HG02981 (cell line): ENCODE data around the gene C17orf114.

Experiments used
- ATAC-seq: cut with Tn5 transposase; IDR thresholded peaks from one replicate; pipeline ENCODE4 v1.9.1; 2021; ENCODE audit warnings: mild to moderate bottlenecking, moderate library complexity; ENCODE audit not compliant: unreplicated experiment

Gene C17orf114

DNA sequence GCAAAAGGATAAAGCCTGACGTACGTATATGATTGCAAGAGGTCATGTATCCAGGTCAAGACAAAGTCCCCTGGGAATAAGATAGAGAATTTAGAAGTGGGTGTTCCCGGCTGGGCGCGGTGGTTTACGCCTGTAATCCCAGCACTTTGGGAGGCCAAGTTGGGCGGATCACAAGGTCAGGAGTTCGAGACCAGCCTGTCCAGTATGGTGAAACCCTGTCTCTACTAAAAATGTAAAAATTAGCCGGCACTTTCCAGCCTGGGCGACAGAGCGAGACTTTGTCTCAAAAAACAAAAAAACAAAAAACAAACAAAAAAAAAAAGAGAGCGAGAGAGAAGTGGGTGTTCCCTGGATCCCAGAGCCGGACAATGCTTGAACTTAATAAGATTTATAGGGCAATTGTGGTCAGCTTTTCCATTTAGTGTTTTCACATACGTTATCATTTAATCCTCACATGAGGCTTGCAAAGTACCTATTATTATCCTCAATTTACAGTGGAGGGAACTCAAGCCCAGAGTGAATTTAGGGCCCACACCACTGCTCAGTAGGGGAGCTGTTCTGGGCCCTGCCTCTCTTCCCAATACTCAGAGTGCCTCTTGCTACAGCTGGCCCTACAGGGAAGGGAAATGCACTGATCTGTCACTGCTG lies 13.8 kb downstream of the C17orf114 start:
- no peak for ATAC-seq

DNA sequence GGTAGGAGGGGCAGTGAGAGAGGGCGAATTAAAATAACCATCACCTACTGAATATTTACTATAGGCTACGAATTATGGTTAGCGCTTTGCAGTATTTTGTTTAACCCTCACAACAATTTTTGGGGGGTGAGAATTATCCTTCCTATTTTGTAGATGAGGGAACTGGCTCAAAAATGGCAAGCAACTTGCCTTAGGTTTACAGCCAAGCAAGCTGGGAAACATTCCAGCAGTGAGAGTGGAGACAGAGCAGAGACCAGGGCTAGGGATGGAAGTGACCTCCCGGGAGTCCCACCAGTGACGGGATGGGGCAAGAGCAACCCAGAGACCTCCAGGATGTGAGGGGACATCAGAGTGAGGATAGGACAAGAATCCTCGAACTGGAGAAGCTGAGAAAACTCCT lies 15.6 kb downstream of the C17orf114 start:
- ATAC-seq = no peak

DNA sequence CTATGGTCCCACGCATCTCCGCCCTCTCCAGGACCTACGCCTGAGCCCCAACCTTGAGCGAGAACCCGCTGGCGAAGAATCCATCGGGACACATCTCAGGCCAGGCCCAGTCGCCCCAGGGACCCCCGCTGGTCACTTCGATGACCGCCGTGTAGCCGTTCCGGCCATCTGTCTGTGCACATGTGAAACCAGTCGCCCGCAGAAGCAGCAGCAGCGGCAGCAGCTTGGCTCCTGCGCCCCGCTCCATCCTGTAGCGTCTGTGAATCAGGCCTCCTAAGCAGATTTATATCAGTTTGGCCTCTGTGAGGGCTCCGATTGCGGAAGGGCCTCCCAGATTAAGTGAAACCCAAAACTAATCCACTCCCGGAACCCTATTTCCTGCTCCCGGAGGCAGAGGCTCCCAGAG lies 16.0 kb downstream of the C17orf114 start, which contains the start of gene VMO1:
VMO1 (minus strand) TSS at position 259 of the 406 bp plus-strand sequence; CDS start at position 247, 12 bp downstream.
- no peak for ATAC-seq

DNA sequence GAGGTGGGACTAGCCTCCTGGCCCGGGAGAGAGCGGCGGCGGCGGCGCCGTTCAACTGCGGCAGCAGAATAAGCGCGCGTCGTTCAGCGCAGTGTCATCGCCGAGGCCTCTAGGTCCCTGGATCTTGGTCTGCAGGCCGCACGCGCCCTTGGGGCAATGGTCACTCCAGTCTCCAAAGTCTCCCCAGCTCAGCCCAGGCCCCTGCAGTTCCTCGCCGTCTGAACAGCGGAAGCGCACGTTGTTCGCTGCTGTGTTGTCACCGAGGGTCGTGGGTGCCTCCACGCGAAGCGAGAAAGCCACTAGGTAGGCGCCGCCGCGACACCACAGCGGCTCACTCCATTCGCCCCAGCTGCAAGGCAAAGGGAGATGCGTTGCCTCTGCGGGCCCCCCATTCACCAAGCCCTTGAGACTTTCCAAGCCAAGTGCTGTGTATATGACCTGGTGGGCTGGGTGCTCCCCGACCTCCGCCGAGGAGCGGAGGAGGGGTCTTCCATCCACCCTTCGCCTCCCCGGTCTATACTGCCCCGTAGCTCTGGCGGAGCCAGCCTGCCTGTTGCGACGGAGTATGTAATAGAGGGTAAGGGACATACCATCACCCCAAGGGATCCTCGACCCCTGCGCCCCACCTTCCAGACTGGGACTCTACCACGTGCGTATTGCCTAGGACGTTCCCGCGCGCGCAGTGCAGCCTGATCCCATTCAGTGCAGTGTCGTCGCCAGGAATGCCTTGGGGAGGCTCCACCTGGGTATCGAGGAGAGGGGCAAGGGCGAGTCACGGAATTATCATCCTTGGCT lies 16.6 kb downstream of the C17orf114 start:
- ATAC-seq = no peak

DNA sequence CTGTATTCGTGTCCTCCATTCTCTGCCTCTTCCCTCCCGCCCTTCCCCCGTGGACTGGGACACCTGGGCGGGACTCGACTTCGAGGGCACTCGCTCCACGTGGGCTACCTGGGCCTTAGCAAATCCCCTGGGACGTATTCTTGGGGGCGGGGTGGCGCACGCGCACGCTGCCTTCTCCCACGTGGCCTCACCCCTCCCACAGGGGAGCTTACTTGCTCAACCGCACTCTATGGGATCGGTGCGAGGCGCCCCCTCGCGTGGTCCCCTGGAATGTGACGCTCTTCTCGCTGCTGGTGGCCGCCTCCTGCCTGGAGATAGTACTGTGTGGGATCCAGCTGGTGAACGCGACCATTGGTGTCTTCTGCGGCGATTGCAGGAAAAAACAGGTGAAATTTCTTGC lies 19.5 kb downstream of the C17orf114 start:
- no peak for ATAC-seq

DNA sequence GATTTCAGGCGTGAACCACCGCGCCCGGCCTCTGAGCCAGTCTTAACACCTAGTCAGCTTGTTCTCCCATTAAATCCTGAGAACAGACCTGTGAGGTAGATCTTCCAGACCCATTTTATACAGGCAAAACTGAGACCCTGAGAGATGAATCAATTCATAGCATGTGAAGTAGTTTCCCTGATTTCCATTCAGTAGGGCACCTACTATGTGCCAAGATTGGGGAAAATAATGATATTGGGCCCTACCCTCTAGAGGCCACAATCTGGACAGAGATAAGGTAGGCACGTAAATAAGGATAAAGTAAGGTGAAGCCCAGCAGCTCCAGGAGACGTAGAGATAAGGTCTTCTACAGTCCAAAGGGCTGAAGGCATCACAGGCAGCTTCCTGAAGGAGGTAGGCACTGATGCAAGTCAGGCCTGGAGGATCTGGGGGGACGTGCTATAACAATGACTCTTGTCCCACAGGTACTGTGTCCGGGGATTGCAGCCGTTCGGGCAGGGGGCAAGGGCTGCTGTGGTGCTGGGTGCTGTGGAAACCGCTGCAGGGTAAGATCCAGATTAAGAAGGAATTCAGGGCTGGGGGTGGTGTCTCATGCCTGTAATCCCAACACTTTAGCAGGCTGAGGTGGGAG lies 21.7 kb downstream of the C17orf114 start:
- no peak for ATAC-seq

DNA sequence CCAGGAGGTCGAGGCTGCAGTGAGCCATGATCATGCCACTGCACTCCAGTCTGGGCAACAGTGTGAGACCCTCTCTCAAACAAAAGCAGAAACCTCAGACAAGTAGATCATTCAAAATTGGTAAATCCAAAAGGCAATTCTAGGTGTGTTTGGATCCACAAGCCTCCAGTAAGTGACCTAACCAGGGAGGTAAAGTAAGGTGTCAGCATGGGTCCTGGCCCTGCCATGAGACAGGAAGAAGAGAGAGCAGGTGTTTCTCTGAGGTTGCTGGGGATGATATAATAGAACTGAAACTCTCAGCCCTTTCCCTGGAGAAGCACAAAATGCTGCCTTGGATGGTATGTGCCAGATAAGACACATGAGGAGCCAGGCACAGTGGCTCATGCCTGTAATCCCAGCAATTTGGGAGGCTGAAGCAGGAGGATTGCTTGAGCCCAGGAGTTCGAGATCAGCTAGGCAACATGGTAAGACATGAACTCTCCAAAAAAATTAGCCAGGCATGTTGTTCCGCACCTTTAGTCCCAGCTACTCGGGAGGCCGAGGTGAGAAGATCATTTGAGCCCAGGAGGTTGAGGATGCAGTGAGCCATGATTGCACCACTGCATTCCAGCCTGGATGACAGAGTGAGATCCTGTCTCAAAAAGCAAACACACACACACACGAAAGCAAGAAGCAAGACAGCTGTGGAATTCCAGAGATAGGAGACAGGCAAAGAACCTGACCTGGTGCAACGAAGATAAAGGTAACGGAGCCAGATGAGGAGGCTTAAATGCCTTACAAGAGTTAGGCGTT lies 24.0 kb downstream of the C17orf114 start:
- no peak for ATAC-seq

DNA sequence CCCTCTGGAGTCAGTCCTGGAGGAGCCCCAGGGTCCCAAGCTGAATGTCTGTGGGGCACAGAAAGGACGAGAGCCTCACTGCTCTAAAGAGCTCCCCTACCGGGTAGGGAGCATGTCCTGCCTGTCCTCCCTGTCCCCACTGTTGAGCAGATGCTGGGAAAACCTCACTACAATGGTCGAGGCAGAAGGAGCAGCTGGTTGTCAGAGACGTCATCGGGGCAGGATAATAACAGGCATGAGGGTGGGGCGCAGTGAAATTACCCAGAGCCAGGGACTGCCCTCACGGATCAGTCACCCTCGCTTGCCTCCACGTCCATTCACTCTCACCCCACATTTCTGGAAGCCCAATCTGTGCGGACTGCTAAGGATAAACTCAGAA lies 29.9 kb downstream of the C17orf114 start:
- no peak for ATAC-seq

DNA sequence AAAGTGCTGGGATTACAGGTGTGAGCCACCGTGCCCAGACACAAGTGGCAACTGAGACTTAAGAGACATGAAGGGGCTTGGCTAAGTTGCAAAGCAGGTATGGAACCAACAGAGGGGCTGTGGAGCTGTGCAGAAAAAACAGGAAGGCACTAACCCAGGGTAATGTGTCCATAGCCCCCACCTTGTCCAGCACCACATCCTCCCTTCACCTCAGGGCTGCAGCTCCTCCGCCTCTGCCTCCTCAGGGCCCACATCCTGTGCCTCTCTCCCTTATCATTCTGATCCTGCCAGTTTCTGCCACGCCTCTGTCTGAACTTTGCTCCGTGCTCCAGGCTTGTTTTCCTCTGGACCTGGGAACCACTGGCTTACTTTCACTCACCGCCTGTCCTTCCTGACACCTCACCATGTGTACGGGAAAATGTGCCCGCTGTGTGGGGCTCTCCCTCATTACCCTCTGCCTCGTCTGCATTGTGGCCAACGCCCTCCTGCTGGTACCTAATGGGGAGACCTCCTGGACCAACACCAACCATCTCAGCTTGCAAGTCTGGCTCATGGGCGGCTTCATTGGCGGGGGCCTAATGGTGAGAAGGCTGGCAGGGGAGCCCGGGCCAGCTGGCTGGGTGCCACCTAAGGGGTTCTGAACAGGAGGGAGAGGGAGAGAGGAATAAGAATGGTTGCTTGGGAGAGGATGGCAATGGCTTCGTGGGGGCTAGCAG lies 30.5 kb downstream of the C17orf114 start, which contains the start of gene TM4SF5:
TM4SF5 (plus strand) TSS at position 368 of the 716 bp plus-strand sequence; CDS start at position 405, 37 bp downstream.
- no peak for ATAC-seq

DNA sequence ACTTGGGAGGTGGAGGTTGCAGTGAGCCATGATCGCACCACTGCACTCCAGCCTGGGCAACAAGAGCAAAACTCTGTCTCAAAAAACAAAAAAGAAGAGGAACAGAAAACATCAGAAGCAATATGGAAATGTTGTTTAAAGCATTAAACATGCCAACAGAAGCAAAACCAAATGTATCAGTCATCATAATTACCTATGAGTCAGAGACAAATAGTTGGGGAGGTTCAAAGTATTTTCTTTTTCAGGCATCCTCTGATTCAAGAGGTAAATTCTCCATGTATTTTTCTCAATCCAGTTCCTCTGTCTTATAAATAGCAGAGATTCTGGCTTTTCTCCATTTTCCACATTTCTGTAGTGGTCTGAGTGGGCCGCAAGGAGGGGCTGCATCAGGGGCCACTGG lies 32.5 kb downstream of the C17orf114 start:
- no peak for ATAC-seq

DNA sequence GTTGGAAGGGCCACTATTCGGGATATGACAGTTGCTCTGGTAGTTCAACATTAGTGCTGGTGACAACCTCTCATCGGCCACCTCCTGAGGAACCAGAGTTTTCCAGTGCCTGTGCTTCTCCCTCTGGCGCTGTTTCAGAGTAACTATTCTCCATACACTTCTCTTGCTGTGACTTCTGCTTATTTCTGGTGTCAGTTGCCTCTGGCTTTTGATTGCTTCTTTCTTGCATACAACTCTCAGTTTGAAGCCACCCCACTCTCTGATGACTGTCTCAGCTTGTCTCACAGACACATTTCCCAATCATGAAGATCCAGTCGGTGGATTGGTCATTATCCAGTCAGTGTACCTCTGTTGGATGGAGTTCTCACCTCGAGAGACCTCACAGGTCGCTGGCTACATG lies 33.8 kb downstream of the C17orf114 start:
- ATAC-seq = no peak

DNA sequence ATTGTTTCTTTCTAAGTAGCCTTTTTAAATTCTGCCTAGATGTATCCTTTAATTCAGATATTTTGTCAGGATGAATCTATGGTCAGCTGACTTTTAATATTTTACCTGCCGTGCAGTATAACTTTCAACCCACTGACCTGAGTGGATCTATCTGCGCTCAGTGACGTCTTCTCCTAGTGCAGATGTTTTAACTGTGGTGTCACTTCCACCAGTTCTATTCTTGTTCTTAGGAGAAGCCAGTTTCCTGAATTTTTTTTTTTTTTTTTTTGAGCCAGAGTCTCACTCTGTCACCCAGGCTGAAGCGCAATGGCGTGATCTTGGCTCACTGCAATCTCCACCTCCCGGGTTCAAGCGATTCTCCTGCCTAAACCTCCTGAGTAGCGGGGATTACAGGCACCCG lies 35.4 kb downstream of the C17orf114 start:
- ATAC-seq = no peak

DNA sequence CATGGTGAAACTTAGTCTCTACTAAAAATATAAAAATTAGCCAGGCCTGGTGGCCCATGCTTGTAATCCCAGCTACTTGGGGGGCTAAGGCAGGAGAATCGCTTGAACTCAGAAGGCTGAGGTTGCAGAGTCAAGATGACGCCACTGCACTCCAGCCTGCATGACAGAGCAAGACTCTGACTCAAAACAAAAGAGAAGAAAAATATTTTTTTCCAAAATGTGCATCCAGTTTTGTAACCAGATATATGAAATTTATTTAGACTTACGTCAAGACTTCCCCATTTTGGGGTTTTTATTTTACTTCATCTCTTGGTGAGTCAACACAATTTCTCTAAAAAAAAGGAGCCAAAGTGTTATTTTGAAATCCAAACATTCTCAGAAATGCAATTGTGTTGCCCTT lies 35.9 kb downstream of the C17orf114 start:
- ATAC-seq = no peak

DNA sequence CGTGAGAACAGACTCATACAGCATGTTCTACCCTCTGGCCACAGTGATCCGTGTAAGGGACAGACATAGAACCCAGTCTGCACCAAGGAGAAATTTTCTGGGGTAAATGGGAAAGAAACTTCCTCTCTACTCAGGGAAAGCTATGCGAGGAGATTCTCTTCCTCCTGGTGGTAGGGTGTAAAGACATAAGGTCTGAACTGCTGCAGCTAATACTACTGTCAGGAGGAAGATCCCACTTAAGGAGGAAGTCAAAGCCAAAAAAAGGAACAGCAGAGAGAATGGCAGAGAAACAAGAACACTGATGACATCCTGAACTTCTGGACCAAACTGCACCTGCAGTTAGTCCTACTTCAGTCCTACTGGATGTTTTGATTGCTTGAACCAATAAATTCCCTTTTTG lies 37.5 kb downstream of the C17orf114 start:
- ATAC-seq = no peak

DNA sequence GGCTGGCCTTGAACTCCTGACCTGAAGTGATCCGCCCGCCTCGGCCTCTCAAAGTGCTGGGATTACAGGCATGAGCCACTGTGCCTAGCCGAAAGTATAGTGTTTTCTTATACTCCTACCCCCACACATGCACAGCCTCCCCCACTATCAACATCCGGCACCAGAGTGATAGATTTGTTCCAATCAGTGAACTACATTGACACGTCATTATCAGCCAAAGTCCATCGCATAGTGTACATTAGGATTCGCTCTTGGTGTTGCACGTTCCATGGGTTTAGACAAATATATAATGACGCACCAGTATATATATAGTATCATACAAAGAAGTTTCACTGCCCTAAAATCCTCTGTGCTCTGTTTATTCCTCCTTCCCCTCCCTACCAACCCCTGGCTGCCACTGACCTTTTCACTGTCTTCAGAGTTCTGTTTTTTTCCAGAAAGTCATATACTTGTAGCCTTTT lies 42.3 kb downstream of the C17orf114 start:
- ATAC-seq = no peak

DNA sequence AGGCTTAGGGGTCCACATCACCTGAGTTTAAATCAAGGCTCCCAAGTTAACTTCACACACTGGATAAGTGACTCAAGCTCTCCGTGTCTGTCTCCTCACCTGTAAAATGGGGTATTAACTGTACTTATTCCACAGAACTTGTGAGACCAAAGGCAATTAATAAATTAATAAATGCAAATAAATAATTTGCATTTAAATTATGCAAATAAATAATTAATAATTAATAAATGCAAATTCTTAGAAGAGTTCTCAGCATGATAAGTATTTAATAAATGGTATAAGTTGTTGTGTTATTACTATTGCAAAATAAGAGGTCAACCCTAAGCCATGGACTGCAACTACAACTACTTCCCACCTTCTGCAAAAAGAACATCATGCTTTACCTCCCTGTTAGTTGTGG lies 48.7 kb downstream of the C17orf114 start:
- ATAC-seq = no peak

DNA sequence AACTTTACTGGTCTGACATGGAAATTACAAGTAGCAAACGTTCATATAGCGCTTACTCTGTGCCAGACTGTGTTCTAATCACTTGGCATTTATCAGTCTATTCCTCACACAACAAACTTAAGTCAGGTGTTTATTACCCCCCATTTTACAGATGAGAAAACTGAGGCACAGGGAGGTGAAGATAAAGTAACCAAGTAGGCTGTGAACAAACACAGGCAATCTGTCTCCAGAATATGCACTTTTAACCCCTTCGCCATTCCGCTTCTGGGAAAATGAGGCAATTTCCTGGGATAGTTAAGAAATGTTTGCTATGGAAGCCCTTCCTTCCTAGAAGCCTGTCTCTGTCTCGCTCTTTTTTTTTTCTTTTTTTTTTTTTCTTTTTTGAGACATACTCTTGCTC lies 50.2 kb downstream of the C17orf114 start:
- no peak for ATAC-seq
